Spleen (tissue), 11 donors: ENCODE measurements around the gene CHCHD3. TPM values are rescaled to one million over a fixed set of nuclear protein-coding genes. Genes with fewer than 3 reads are reported as not detected.

Experiments
- DNase-seq: peaks from one replicate; pipeline ENCODE4 v3.0.0-alpha.2; 2020
- H3K27ac ChIP-seq, 8 donors: fragments of 200-600 bp; sonication (generic) in 7 of 8; 1 replicate in 4 of 8; 2 replicates in 4 of 8; pipeline versions ENCODE4 v1.5.0 to v1.8.0; 2016 to 2021; ENCODE audit warnings: inconsistent platforms in 4 of 8, mild to moderate bottlenecking in 4 of 8, moderate library complexity in 1 of 8
- H3K27me3 ChIP-seq, 7 donors: fragments of 200-600 bp; sonication (generic) in 6 of 7; replicated peaks in 1 of 7; 1 replicate in 4 of 7; 2 replicates in 3 of 7; pipeline versions ENCODE4 v1.5.0 to v1.8.0; 2016 to 2021; ENCODE audit warnings: inconsistent platforms in 3 of 7, mild to moderate bottlenecking in 1 of 7
- H3K36me3 ChIP-seq, 6 donors: fragments of 200-600 bp; sonication (generic) in 5 of 6; 1 replicate in 4 of 6; 2 replicates in 2 of 6; pipeline versions ENCODE4 v1.5.0 to v1.8.0; 2016 to 2021; ENCODE audit warnings: inconsistent platforms in 2 of 6
- H3K4me1 ChIP-seq, 6 donors: fragments of 200-600 bp; sonication (generic) in 5 of 6; 1 replicate in 3 of 6; 2 replicates in 3 of 6; pipeline versions ENCODE4 v1.5.0 to v1.8.0; 2016 to 2021; ENCODE audit warnings: inconsistent platforms in 3 of 6
- H3K4me3 ChIP-seq, 8 donors: fragments of 200-600 bp; sonication (generic) in 7 of 8; 1 replicate in 4 of 8; 2 replicates in 4 of 8; pipeline versions ENCODE4 v1.5.0 to v1.8.0; 2016 to 2021; ENCODE audit warnings: inconsistent platforms in 4 of 8, mild to moderate bottlenecking in 4 of 8, moderate library complexity in 2 of 8
- H3K9me3 ChIP-seq, 8 donors: fragments of 200-600 bp; sonication (generic) in 7 of 8; 1 replicate in 4 of 8; 2 replicates in 4 of 8; pipeline versions ENCODE4 v1.5.0 to v1.8.0; 2016 to 2021; ENCODE audit warnings: inconsistent platforms in 4 of 8
- CTCF ChIP-seq, 11 experiments: fragments of 200-600 bp in 7 of 11; fragments of 450-650 bp in 4 of 11; sonication (generic) in 4 of 11; IDR thresholded peaks in 8 of 11; conservative IDR thresholded peaks in 3 of 11; 1 replicate in 7 of 11; 2 replicates in 4 of 11; pipeline versions ENCODE4 v1.4.0 to v1.8.0; 2016 to 2021; ENCODE audit warnings: antibody characterized with exemption in 11 of 11, inconsistent platforms in 4 of 11, mild to moderate bottlenecking in 1 of 11
- POLR2A ChIP-seq, 3 donors: fragments of 450-650 bp; IDR thresholded peaks; one replicate each; pipeline ENCODE4 v1.5.1; 2017; ENCODE audit warnings: antibody characterized with exemption in 3 of 3, mild to moderate bottlenecking in 1 of 3
- POLR2AphosphoS5 ChIP-seq, 3 donors: sonication (generic); formaldehyde crosslinking; IDR thresholded peaks; one replicate each; pipeline ENCODE4 v1.5.1; 2017; ENCODE audit warnings: antibody characterized with exemption in 3 of 3
- WGBS, 5 donors: extraction: QIAGEN DNeasy Blood & Tissue Kit in 3 of 5; methylation state at CpG; one replicate each; pipeline versions ENCODE4 v1.1.5 to v1.1.7; 2013 to 2018; 5-methylcytosine and 5-hydroxymethylcytosine counted together
- intact Hi-C: fragments of 100-400 bp; cut with DNase I; formaldehyde crosslinking; loops from one replicate; pipeline ENCODE4 v1.15.0; 2023; ENCODE audit warnings: low total_unique reads
- polyA plus RNA-seq, 3 donors: library from polyadenylated mRNA; stranded (reverse); fragments of 200-250 nt; gene quantifications; one replicate each; pipeline ENCODE4 v1.2.1, GENCODE V29; 2013
- total RNA-seq, 7 donors: library from RNA; depleted of rRNA in 3 of 7; stranded (reverse); fragments of >200 nt in 3 of 7; fragmentation: NEBNext Ultra II Directional in 4 of 7; extraction: Animal tissue kit (Norgen Biotek cat#: 25700) in 4 of 7; gene quantifications; one replicate each; pipeline versions ENCODE4 v1.1.0 to v1.2.1, GENCODE V29; 2016 to 2021
- donor health status: healthy with polysubstance abuse.
- donor health status: DM: no; HTN: no; CAD: no; lungs with moderate emphysema.
- donor health status: DM: no; HTN: no; CAD: no.
- donor health status: Bipolar disorder and iron deficiency.
- donor health status: healthy.
- donor health status: DM: no; HTN: no; CAD: no.
- donor health status: DM: yes; HTN: yes; CAD: no.

Gene CHCHD3
- total and polyA plus RNA-seq, 10 donors = 18.6 to 60.3 (median 38.8) TPM

- Histone ChIP-seq H3K27ac (no peak overlapping the region), H3K4me1 (no peaks in the 10 kb centered on the region), H3K27me3 (no peaks in the 10 kb centered on the region), H3K4me3 (no peak overlapping the region), H3K36me3 (peaks cover 0 to 33% (median 2%) of the 10 kb centered on the region in 6 donors), H3K9me3 (peaks cover 0 to 5% (median 2%) of the 10 kb centered on the region in 8 donors)
- no peak for DNase-seq
- WGBS, 5 donors = 47 to 72% (median 57%) methylated on average over 3 of the region's 3 CpGs
- intact Hi-C loops = no loop called here
- TF ChIP-seq POLR2AphosphoS5 (IDR thresholded peaks at IDR 0.05) (no peak), CTCF (IDR thresholded peaks at IDR 0.05 in 8 of 11, conservative IDR thresholded peaks at IDR 0.05 in 3 of 11) (no peak), POLR2A (IDR thresholded peaks at IDR 0.05) (no peak)
Observed at GRCh38 chr7:133021196-133021595, 60.7 kb downstream of the CHCHD3 start.

DNA sequence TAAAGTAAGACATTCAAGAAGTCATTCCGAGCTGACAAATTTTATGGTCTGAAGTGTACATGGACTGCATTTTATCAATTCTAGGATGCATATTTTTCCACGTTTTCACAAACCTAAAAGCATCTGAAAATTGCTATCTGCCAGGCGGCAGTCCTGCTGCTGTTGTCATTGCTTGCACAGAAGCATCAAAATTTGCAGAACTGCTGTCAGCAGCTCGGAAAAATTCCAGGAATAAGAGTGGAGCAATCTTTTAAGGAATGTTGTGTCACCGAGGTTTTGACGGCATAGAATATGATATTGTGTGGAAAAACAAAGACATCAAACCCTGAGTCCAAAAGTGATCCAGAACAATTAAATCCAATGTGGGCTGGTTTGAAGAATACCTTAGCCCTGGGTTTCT is 61.4 kb downstream of the CHCHD3 start:
- 89 to 98% (median 92%) methylated on average over 6 of the region's 6 CpGs for WGBS, 5 donors

DNA sequence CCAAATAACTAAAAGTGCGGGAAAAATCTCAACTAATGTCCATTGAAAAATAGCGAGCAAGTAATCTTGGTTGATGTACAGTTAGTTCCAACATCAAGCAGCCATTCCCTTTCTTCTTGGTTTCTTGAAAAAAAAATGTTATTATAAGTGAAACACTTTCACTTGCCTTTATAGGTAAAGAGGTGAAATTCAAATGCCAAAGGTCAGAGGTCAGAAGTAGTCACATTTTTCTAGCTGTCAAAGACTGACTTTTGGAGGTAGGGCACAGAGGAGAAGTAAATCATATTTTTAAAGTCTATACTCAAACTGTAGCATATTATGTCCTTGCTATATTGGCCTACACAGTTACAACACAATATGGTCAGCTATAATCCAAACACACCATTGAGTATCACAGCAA is 62.3 kb downstream of the CHCHD3 start:
- TF ChIP-seq POLR2AphosphoS5 (IDR thresholded peaks at IDR 0.05) = no peak
- no peak for TF ChIP-seq POLR2A (IDR thresholded peaks at IDR 0.05)
- Histone ChIP-seq H3K4me3 (no peak overlapping the region), H3K9me3 (no peaks in the 10 kb centered on the region), H3K36me3 (peaks cover 0 to 33% (median 2%) of the 10 kb centered on the region in 6 donors), H3K4me1 (no peaks in the 10 kb centered on the region), H3K27ac (no peak overlapping the region), H3K27me3 (no peaks in the 10 kb centered on the region)
- intact Hi-C loops = no loop called here
- DNase-seq = no peak
- WGBS, 5 donors = 96 to 99% (median 98%) methylated on average over 2 of the region's 2 CpGs

More for the DNA sequence above, 61.4 kb downstream of the CHCHD3 start:
- intact Hi-C loops = no loop called here
- no peaks in the 10 kb centered on the region for H3K27me3 ChIP-seq
- H3K27ac ChIP-seq = no peak overlapping the region
- no peaks in the 10 kb centered on the region for H3K4me1 ChIP-seq
- TF ChIP-seq POLR2A (IDR thresholded peaks at IDR 0.05) = no peak
- TF ChIP-seq CTCF (IDR thresholded peaks at IDR 0.05 in 8 of 11, conservative IDR thresholded peaks at IDR 0.05 in 3 of 11) = no peak
- no peak for TF ChIP-seq POLR2AphosphoS5 (IDR thresholded peaks at IDR 0.05)
- H3K4me3 ChIP-seq = no peak overlapping the region
- no peaks in the 10 kb centered on the region for H3K9me3 ChIP-seq
- peaks cover 0 to 33% (median 2%) of the 10 kb centered on the region in 6 donors for H3K36me3 ChIP-seq
- DNase-seq = no peak

- Histone ChIP-seq H3K4me3 (no peak overlapping the region), H3K9me3 (no peaks in the 10 kb centered on the region), H3K27me3 (no peaks in the 10 kb centered on the region), H3K36me3 (peaks cover 0 to 19% (median 0%) of the 10 kb centered on the region in 6 donors), H3K27ac (no peak overlapping the region), H3K4me1 (no peaks in the 10 kb centered on the region)
- no peak for DNase-seq
- intact Hi-C loops = no loop called here
- TF ChIP-seq CTCF (IDR thresholded peaks at IDR 0.05 in 8 of 11, conservative IDR thresholded peaks at IDR 0.05 in 3 of 11) (no peak), POLR2A (IDR thresholded peaks at IDR 0.05) (no peak), POLR2AphosphoS5 (IDR thresholded peaks at IDR 0.05) (no peak)
- WGBS, 5 donors = 81 to 90% (median 87%) methylated on average over 4 of the region's 4 CpGs
Observed at GRCh38 chr7:133016604-133017003, 65.3 kb downstream of the CHCHD3 start.

DNA sequence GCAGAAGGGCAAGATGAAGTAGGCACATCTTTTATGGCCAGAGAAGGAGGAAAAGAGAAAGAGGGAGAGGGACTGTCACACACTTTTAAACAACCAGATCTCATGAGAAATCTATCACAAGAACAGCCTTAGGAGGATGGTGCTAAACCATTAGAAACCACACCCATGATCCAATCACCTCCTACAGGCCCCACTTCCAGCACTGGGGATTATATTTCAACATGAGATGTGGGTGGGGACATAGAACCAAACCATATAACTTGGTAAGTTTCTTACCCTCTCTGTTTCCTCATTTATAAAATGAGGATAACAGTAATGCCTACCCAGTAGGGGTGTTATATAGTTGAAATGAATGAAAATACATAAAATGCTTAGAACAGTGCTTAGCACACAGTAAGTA is 66.0 kb downstream of the CHCHD3 start:
- no peaks in the 10 kb centered on the region for H3K27me3 ChIP-seq
- H3K36me3 ChIP-seq = peaks cover 0 to 12% (median 0%) of the 10 kb centered on the region in 6 donors
- TF ChIP-seq POLR2A (IDR thresholded peaks at IDR 0.05) (no peak), CTCF (IDR thresholded peaks at IDR 0.05 in 8 of 11, conservative IDR thresholded peaks at IDR 0.05 in 3 of 11) (no peak), POLR2AphosphoS5 (IDR thresholded peaks at IDR 0.05) (no peak)
- H3K4me3 ChIP-seq = no peak overlapping the region
- no peak overlapping the region for H3K27ac ChIP-seq
- no peaks in the 10 kb centered on the region for H3K4me1 ChIP-seq
- intact Hi-C loops = no loop called here
- no peak for DNase-seq
- H3K9me3 ChIP-seq = no peaks in the 10 kb centered on the region
